Small intestine (tissue), 7 donors: ENCODE results near the gene SIPA1L3. TPM values are rescaled to one million over a fixed set of nuclear protein-coding genes. Genes with fewer than 3 reads are reported as not detected.

Source experiments
- DNase-seq, 2 donors: peaks; one replicate each; pipeline versions ENCODE4 v3.0.0 to v3.0.0-alpha.2; 2013
- FAIRE-seq: peaks from 2 replicates; lab custom pipeline; 2012; peaks lifted over from hg19 to GRCh38; lab: Jason Lieb, UNC
- H3K27ac ChIP-seq, 3 donors: one replicate each; pipeline ENCODE4 v1.5.1; 2013; ENCODE audit warnings: low read length in 2 of 3, mild to moderate bottlenecking in 2 of 3, control low read depth in 1 of 3, inconsistent platforms in 1 of 3, low read depth in 1 of 3, moderate library complexity in 1 of 3
- H3K27me3 ChIP-seq, 3 donors: one replicate each; pipeline ENCODE4 v1.6.1; 2013; ENCODE audit warnings: low read length in 3 of 3, inconsistent platforms in 1 of 3; ENCODE audit not compliant: control insufficient read depth in 3 of 3, insufficient read depth in 3 of 3
- H3K36me3 ChIP-seq, 3 donors: one replicate each; pipeline ENCODE4 v1.6.1; 2013; ENCODE audit warnings: low read length in 3 of 3, inconsistent platforms in 1 of 3, low read depth in 1 of 3, mild to moderate bottlenecking in 1 of 3, moderate library complexity in 1 of 3; ENCODE audit not compliant: control insufficient read depth in 3 of 3, insufficient read depth in 2 of 3
- H3K4me1 ChIP-seq, 3 donors: one replicate each; pipeline ENCODE4 v1.6.1; 2013; ENCODE audit warnings: low read length in 2 of 3, inconsistent platforms in 1 of 3, low read depth in 1 of 3, mild to moderate bottlenecking in 1 of 3, moderate library complexity in 1 of 3; ENCODE audit not compliant: control insufficient read depth in 3 of 3, insufficient read depth in 2 of 3
- H3K4me3 ChIP-seq, 3 donors: one replicate each; pipeline ENCODE4 v1.5.1; 2013; ENCODE audit warnings: low read length in 3 of 3, control low read depth in 1 of 3, inconsistent platforms in 1 of 3, low read depth in 1 of 3, mild to moderate bottlenecking in 1 of 3, moderate library complexity in 1 of 3
- H3K9me3 ChIP-seq, 2 donors: one replicate each; pipeline ENCODE4 v1.6.1; 2013; ENCODE audit warnings: low read depth in 1 of 2, low read length in 1 of 2; ENCODE audit not compliant: control insufficient read depth in 2 of 2, insufficient read depth in 1 of 2
- WGBS, 3 donors: extraction: QIAGEN DNeasy Blood & Tissue Kit; methylation state at CpG; one replicate each; pipeline ENCODE4 v1.1.7; 2013; 5-methylcytosine and 5-hydroxymethylcytosine counted together
- polyA plus RNA-seq, 4 donors: library from polyadenylated mRNA; stranded (reverse) in 3 of 4; unstranded in 1 of 4; fragments of 200-250 nt in 3 of 4; fragments of 120-200 nt in 1 of 4; gene quantifications; one replicate each; pipeline versions ENCODE4 v1.2.1 to v1.2.3, GENCODE V29; 2013
- donor health status: healthy with polysubstance abuse.
- donor health status: control.
- donor health status: control.
- donor health status: Bipolar disorder and iron deficiency.
- donor health status: healthy.

SIPA1L3 gene
- polyA plus RNA-seq, 4 donors, result 19.2 to 57.9 (median 34.1) TPM

GRCh38 chr19:37943480-37943879 is 36.5 kb downstream of the SIPA1L3 start:
- WGBS, 3 donors, result 14 to 60% (median 40%) methylated on average over 5 of the region's 5 CpGs
- FAIRE-seq (no peak), DNase-seq (peak; percentile 95 to 99)
- H3K27ac ChIP-seq, result peak overlapping the region; percentile 86 to 91 (median 86)
- peaks cover 0 to 43% (median 0%) of the 10 kb centered on the region in 3 donors for H3K36me3 ChIP-seq
- no peaks in the 10 kb centered on the region for H3K27me3 ChIP-seq
- no peaks in the 10 kb centered on the region for H3K9me3 ChIP-seq
- no peak overlapping the region for H3K4me3 ChIP-seq
- H3K4me1 ChIP-seq, result peaks cover 11 to 77% (median 12%) of the 10 kb centered on the region in 3 donors

- DNase-seq, result no peak
- peaks cover 7 to 51% (median 8%) of the 10 kb centered on the region in 3 donors for H3K4me1 ChIP-seq
Observed at GRCh38 chr19:37946132-37946531, 39.1 kb downstream of the SIPA1L3 start.

DNA sequence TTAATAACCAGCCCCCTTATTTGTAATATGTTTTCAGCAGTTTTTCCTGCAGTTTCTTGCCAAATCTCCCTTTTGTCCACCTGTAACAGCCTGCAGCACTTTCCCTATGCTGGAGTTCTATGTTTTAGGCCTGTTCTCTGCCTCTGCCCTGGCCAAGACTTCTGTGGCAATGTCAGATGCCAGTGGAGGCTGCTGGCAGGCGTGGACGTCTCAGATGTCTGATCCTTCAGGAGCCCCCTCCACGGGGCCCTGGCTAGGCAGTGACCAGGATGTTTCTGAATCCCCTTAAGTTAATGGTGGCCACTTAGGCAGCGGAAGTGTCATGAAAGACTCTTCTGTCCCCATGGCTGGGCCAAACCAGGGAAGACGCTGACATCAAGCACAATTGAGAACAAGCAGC is 40.8 kb downstream of the SIPA1L3 start:
- H3K9me3 ChIP-seq, result no peaks in the 10 kb centered on the region
- no peak for DNase-seq
- no peak overlapping the region for H3K4me3 ChIP-seq
- peaks cover 7 to 37% (median 8%) of the 10 kb centered on the region in 3 donors for H3K4me1 ChIP-seq
- H3K27me3 ChIP-seq, result no peaks in the 10 kb centered on the region
- 91 to 97% (median 91%) methylated on average over 5 of the region's 5 CpGs for WGBS, 3 donors
- peaks cover 0 to 46% (median 0%) of the 10 kb centered on the region in 3 donors for H3K36me3 ChIP-seq
- no peak for FAIRE-seq
- H3K27ac ChIP-seq, result no peak overlapping the region

More at GRCh38 chr19:37946132-37946531, 39.1 kb downstream of the SIPA1L3 start:
- 93 to 98% (median 95%) methylated on average over 6 of the region's 6 CpGs for WGBS, 3 donors
- Histone ChIP-seq H3K36me3 (peaks cover 0 to 46% (median 0%) of the 10 kb centered on the region in 3 donors), H3K9me3 (no peaks in the 10 kb centered on the region), H3K4me3 (no peak overlapping the region), H3K27me3 (no peaks in the 10 kb centered on the region), H3K27ac (peak overlapping the region in 1 of 3 donors; percentile 14)
- no peak for FAIRE-seq

DNA sequence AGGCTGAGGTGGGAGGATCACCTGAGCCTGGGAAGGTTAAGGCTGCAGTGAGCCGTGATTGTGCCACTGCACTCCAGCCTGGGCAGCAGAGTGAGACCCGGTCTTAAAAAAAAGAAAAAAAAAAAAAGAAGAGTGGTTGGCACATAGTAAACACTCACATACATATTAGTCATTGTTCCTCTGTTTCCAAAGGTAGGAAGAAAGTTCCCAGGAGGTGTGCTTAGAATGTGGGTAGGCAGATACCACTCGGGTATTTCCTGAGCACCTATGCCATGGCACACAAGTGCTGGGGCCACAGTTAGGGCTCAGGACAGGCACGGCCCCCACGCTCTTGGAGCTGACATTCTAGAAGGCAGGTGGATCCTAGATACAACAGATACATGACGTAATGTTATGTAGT is 41.4 kb downstream of the SIPA1L3 start:
- H3K4me3 ChIP-seq, result no peak overlapping the region
- no peaks in the 10 kb centered on the region for H3K27me3 ChIP-seq
- peaks cover 0 to 43% (median 0%) of the 10 kb centered on the region in 3 donors for H3K36me3 ChIP-seq
- DNase-seq (no peak), FAIRE-seq (no peak)
- H3K9me3 ChIP-seq, result no peaks in the 10 kb centered on the region
- no peak overlapping the region for H3K27ac ChIP-seq
- peaks cover 5 to 31% (median 5%) of the 10 kb centered on the region in 3 donors for H3K4me1 ChIP-seq
- WGBS, 3 donors, result 85 to 89% (median 89%) methylated on average over 6 of the region's 6 CpGs

- no peak overlapping the region for H3K4me3 ChIP-seq
- H3K27me3 ChIP-seq, result no peaks in the 10 kb centered on the region
- FAIRE-seq (no peak), DNase-seq (no peak)
- H3K4me1 ChIP-seq, result peaks cover 0 to 18% (median 5%) of the 10 kb centered on the region in 3 donors
- no peak overlapping the region for H3K27ac ChIP-seq
- no peaks in the 10 kb centered on the region for H3K9me3 ChIP-seq
- peaks cover 0 to 39% (median 0%) of the 10 kb centered on the region in 3 donors for H3K36me3 ChIP-seq
- 91 to 96% (median 93%) methylated on average over 25 of the region's 25 CpGs for WGBS, 3 donors
Observed at GRCh38 chr19:37950471-37951175, 43.6 kb downstream of the SIPA1L3 start.

GRCh38 chr19:37951816-37952210 is 44.8 kb downstream of the SIPA1L3 start:
- Histone ChIP-seq H3K36me3 (peaks cover 0 to 31% (median 0%) of the 10 kb centered on the region in 3 donors), H3K4me3 (no peak overlapping the region), H3K9me3 (no peaks in the 10 kb centered on the region), H3K27me3 (no peaks in the 10 kb centered on the region), H3K4me1 (peaks cover 0 to 14% (median 5%) of the 10 kb centered on the region in 3 donors), H3K27ac (no peak overlapping the region)
- no peak for FAIRE-seq
- 71 to 84% (median 73%) methylated on average over 4 of the region's 4 CpGs for WGBS, 3 donors
- DNase-seq, result peak; percentile 39 to 71

DNA sequence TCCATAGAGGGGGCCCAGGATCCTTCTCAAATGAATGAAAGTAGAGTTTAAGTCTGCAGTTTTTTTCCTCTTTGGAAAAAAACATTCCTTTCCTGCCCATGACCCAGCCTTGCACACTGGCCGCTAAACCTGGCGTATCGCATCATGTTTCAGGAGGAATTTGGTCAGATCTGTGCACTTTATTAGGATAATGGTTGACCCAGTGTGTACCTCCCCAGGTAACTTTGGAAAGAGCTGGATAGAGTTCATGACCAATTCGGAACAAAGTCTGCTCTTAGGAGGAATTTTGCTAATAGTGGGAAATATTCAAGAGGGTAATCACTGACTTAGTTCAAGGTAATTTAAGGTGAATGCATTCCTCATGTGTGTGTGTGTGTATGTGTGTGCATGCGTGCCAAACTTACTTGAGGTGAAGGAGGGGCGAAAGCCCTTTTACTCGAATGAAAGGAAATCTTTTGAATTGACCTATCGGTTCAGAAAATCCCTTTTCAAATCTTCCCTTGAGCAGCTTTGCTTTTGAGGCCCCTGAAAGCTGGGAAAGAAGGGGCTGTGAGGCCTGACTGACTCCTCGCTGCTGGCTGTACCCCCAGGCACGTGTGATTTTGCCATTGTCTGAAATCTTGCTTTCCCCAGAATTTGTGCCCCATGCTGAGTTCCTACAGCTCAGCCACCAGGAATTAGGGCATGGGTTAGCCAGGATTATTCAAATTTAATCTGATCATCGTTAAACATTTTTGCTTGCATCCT is 46.3 kb downstream of the SIPA1L3 start:
- FAIRE-seq (no peak), DNase-seq (peak in 1 of 2 donors; percentile 28)
- Histone ChIP-seq H3K27me3 (no peaks in the 10 kb centered on the region), H3K36me3 (peaks cover 0 to 26% (median 0%) of the 10 kb centered on the region in 3 donors), H3K9me3 (peaks cover 0 to 4% of the 10 kb centered on the region in 2 donors), H3K27ac (no peak overlapping the region), H3K4me1 (peaks cover 0 to 9% (median 5%) of the 10 kb centered on the region in 3 donors), H3K4me3 (no peak overlapping the region)
- WGBS, 3 donors, result 51 to 74% (median 68%) methylated on average over 11 of the region's 11 CpGs

DNA sequence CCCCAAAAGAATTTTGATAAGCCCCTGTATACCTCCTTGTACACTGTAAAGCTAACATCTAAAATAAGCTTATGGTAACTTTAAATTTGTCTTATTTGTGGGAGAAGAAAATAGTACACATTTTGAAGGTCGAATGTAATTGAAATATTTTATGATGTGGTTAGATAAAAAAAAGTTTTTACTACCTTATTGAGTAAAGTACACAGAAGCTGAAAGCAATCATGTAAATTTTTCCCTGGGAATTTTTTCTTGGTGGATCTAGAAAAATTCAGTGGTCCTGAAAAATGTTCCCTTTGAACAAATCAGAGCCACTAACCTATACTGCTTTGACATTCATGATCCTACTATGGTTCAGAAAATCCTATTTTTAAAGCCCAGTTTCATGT is 46.9 kb downstream of the SIPA1L3 start:
- peaks cover 0 to 9% (median 5%) of the 10 kb centered on the region in 3 donors for H3K4me1 ChIP-seq
- no peak for DNase-seq
- peaks cover 0 to 4% of the 10 kb centered on the region in 2 donors for H3K9me3 ChIP-seq
- H3K4me3 ChIP-seq, result no peak overlapping the region
- WGBS, 3 donors, result 9 to 47% (median 13%) methylated on average over 1 of the region's 1 CpG
- H3K27me3 ChIP-seq, result no peaks in the 10 kb centered on the region
- FAIRE-seq, result no peak
- peak overlapping the region in 1 of 3 donors; percentile 60 for H3K27ac ChIP-seq
- peaks cover 0 to 20% (median 0%) of the 10 kb centered on the region in 3 donors for H3K36me3 ChIP-seq
